Fibroblast of villous mesenchyme (primary cell): ENCODE data around the gene CRHR2. TPM values are rescaled to one million over a fixed set of nuclear protein-coding genes. Genes with fewer than 3 reads are reported as not detected.

Source experiments
- DNase-seq: peaks from one replicate; pipeline ENCODE4 v3.0.0-alpha.2; 2010; ENCODE audit warnings: low read depth
- H3K4me3 ChIP-seq: 2 replicates; pipeline ENCODE4 v1.5.1; 2011; ENCODE audit warnings: low read depth, mild to moderate bottlenecking, low read length
- total RNA-seq: library from RNA; depleted of rRNA; stranded (reverse); fragments of >200 nt; gene quantifications from 2 replicates; pipeline ENCODE4 v1.2.3, GENCODE V29; 2012
- TF ChIP-seq, protein P1 (sequence below): IDR thresholded peaks from 2 replicates; pipeline ENCODE4 v1.5.1; 2012; ENCODE audit warnings: low read depth, mild to moderate bottlenecking, low read length; ENCODE audit not compliant: insufficient read depth

CRHR2 gene
- not detected in 2 replicates for total RNA-seq

DNA sequence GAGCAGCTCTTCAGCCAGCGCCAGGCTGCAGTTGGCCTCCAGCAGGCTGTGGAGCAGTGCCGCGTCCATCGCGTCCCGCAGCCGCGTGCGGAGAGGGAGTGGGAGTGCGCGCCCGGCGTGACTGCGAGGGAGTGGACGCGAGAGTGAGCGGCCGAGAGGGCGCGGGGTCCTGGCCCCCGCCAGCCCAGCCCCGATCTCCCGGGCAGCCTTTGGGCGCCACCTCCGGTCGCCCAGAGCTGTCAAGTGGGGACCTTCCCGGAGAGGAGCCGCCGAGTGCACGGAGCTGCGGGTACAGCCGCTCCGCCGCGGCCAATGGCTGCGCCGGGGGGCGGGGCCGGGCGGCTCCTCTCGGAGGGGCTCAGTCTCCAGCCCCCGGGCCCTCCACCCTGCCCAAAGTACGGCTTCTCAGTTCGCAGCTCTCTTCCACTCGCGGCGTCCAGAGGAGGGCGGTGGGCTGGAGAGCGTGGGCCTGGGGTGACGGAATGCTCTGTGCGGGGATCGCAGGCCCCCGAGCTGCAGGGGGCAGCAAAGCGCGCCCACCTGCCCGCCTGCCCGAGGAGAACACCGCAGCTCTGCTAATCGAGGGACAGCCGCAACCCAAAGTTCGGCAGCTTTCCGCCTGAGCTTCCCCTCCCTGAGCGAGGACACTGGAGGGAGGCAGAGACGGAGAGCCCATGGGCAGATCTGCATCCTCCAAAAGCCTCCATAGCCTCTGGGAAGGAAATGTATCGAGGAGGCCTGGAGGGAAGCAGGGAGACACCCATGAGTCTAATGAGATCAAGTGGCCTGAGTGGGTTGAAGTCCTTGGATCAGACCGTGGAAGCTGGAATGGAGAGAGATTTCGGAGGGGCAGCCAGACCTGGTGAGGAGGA lies at the start of gene CRHR2:
TSS of gene CRHR2 (minus strand) at position 245 of the 872 bp plus-strand sequence. CDS start at position 69, 176 bp downstream.
- DNase-seq: no peak
- peak within 1 kb of the TSS; percentile 21 for H3K4me3 ChIP-seq
- TF ChIP-seq, protein P1, sequence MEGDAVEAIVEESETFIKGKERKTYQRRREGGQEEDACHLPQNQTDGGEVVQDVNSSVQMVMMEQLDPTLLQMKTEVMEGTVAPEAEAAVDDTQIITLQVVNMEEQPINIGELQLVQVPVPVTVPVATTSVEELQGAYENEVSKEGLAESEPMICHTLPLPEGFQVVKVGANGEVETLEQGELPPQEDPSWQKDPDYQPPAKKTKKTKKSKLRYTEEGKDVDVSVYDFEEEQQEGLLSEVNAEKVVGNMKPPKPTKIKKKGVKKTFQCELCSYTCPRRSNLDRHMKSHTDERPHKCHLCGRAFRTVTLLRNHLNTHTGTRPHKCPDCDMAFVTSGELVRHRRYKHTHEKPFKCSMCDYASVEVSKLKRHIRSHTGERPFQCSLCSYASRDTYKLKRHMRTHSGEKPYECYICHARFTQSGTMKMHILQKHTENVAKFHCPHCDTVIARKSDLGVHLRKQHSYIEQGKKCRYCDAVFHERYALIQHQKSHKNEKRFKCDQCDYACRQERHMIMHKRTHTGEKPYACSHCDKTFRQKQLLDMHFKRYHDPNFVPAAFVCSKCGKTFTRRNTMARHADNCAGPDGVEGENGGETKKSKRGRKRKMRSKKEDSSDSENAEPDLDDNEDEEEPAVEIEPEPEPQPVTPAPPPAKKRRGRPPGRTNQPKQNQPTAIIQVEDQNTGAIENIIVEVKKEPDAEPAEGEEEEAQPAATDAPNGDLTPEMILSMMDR: no peak

DNA sequence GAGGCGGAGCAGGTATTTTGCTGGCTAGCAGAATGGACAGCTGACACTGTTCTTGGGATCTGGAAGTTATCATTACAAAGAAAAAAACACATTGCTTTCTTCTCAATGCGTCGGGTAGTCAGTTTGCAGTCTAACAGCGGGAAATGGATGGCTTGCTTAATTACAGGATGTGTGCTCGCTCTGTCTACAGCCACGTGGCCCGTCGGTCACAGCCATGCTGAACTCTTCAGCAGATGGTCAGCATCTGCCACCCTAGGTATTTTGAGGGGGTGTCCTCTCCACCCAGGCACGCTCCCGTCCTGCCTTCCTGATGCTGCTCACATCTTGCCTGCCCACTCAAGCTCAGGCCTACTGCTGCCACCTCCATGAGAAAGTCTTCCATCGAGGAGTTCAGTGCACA lies 49.3 kb upstream of the CRHR2 start:
- DNase-seq: no peak
- H3K4me3 ChIP-seq: no peak overlapping the region
- TF ChIP-seq, protein P1: no peak

- TF ChIP-seq, protein P1: no peak
- DNase-seq: no peak
- no peak overlapping the region for H3K4me3 ChIP-seq
Observed at GRCh38 chr7:30730996-30731395, 48.7 kb upstream of the CRHR2 start.

DNA sequence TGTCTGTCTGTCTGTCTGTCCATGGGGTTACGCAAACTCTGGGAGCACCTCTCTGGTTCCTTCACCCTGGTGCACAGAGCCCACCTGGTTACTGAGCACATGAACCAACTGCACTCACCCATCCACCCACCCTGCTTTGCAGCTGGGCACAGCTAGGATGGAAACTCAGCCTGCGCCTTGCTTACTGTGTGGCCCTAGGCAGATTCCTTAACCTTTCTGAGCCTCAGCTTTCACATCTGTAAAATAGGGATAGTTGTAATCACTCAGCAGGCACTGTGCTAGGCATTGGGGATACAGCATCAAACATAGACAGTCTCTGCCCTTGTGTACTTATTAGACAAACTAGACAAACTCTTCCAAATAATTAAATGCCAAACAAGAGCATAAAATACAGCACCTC lies 47.8 kb upstream of the CRHR2 start:
- TF ChIP-seq, protein P1: no peak
- H3K4me3 ChIP-seq: no peak overlapping the region
- DNase-seq: no peak

DNA sequence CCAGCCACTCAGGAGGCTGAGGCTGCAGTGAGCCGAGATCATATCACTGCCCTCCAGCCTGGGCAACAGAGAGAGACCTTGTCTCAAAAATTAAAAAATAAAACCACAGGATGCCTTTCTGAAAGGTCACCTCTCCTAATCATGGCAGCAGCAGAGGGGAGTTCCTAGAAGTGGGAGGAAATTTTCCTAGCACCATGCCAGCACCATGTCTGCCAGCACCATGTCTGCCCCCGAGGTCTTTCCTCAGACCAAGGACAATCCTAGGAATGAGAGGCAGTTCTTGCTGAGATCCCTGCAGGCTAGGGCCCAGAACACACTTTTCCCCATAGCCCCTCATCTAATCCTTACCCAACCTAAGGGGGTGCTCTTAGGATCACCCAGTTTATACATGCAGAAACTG lies 47.4 kb upstream of the CRHR2 start:
- no peak overlapping the region for H3K4me3 ChIP-seq
- DNase-seq: no peak
- TF ChIP-seq, protein P1: no peak

GRCh38 chr7:30728591-30729100 lies 46.4 kb upstream of the CRHR2 start:
- no peak for DNase-seq
- no peak overlapping the region for H3K4me3 ChIP-seq
- TF ChIP-seq, protein P1: no peak
